KMS-11 (cell line): ENCODE measurements around the gene CTXN3.

Experiments used
- H2AFZ ChIP-seq: fragments of 200-600 bp; sonication (generic); 2 replicates; pipeline ENCODE4 v1.6.1; 2016; ENCODE audit warnings: antibody characterized with exemption, mixed run types, low read depth
- H3K27ac ChIP-seq: fragments of 200-600 bp; sonication (generic); 2 replicates; pipeline ENCODE4 v1.6.1; 2016; ENCODE audit warnings: mild to moderate bottlenecking, mixed run types
- H3K27me3 ChIP-seq: fragments of 200-600 bp; sonication (generic); 2 replicates; pipeline ENCODE4 v1.6.1; 2017; ENCODE audit warnings: mild to moderate bottlenecking, low read depth, mixed run types, moderate library complexity; ENCODE audit not compliant: insufficient read depth
- H3K36me3 ChIP-seq: fragments of 200-600 bp; sonication (generic); 2 replicates; pipeline ENCODE4 v1.6.1; 2017; ENCODE audit warnings: mild to moderate bottlenecking, mixed run types; ENCODE audit not compliant: insufficient read depth
- H3K4me1 ChIP-seq: fragments of 200-600 bp; sonication (generic); 2 replicates; pipeline ENCODE4 v1.6.1; 2016; ENCODE audit warnings: mild to moderate bottlenecking, low read depth, mixed run types; ENCODE audit not compliant: poor library complexity, severe bottlenecking
- H3K4me2 ChIP-seq: fragments of 200-600 bp; sonication (generic); 2 replicates; pipeline ENCODE4 v1.7.0; 2016; ENCODE audit warnings: mild to moderate bottlenecking, mixed run types
- H3K4me3 ChIP-seq: fragments of 200-600 bp; sonication (generic); IDR thresholded peaks from 2 replicates; pipeline ENCODE4 v1.6.1; 2017; ENCODE audit warnings: low read depth, low read length, mixed read lengths; ENCODE audit not compliant: insufficient read depth
- H3K79me2 ChIP-seq: fragments of 200-600 bp; sonication (generic); 2 replicates; pipeline ENCODE4 v1.6.1; 2016; ENCODE audit warnings: low read depth, mixed run types; ENCODE audit not compliant: insufficient read depth
- H3K9ac ChIP-seq: fragments of 200-600 bp; sonication (generic); 2 replicates; pipeline ENCODE4 v1.6.1; 2016; ENCODE audit warnings: mild to moderate bottlenecking, mixed run types
- H4K20me1 ChIP-seq: fragments of 200-600 bp; sonication (generic); 2 replicates; pipeline ENCODE4 v1.6.1; 2016; ENCODE audit warnings: mild to moderate bottlenecking, mixed run types; ENCODE audit not compliant: insufficient read depth
- CTCF ChIP-seq: fragments of 200-600 bp; sonication (generic); conservative IDR thresholded peaks from 2 replicates; pipeline ENCODE4 v1.6.1; 2017; ENCODE audit warnings: low read depth, mild to moderate bottlenecking, antibody characterized with exemption, low read length, moderate library complexity, mixed read lengths

CTXN3 gene

GRCh38 chr5:127686424-127686823 lies 37.5 kb downstream of the CTXN3 start:
- Histone ChIP-seq H4K20me1 (no peaks in the 10 kb centered on the region), H3K9ac (no peak overlapping the region), H3K27me3 (no peaks in the 10 kb centered on the region), H2AFZ (no peak overlapping the region), H3K4me2 (no peak overlapping the region), H3K79me2 (no peaks in the 10 kb centered on the region), H3K4me3 (no peak overlapping the region), H3K27ac (no peak overlapping the region), H3K36me3 (no peaks in the 10 kb centered on the region), H3K4me1 (no peaks in the 10 kb centered on the region)
- TF ChIP-seq CTCF, result no peak

GRCh38 chr5:127694518-127695171 lies 45.8 kb downstream of the CTXN3 start:
- Histone ChIP-seq H3K4me1 (peaks cover 17% of the 10 kb centered on the region), H4K20me1 (no peaks in the 10 kb centered on the region), H3K9ac (no peak overlapping the region), H3K27ac (no peak overlapping the region), H2AFZ (no peak overlapping the region), H3K36me3 (no peaks in the 10 kb centered on the region), H3K4me2 (peak overlapping the region; percentile 12), H3K79me2 (no peaks in the 10 kb centered on the region), H3K27me3 (no peaks in the 10 kb centered on the region), H3K4me3 (no peak overlapping the region)
- TF ChIP-seq CTCF, result no peak

GRCh38 chr5:127695346-127695745 lies 46.5 kb downstream of the CTXN3 start:
- no peak overlapping the region for H3K4me3 ChIP-seq
- H3K9ac ChIP-seq, result no peak overlapping the region
- H3K27ac ChIP-seq, result no peak overlapping the region
- no peaks in the 10 kb centered on the region for H3K27me3 ChIP-seq
- no peaks in the 10 kb centered on the region for H4K20me1 ChIP-seq
- H3K36me3 ChIP-seq, result no peaks in the 10 kb centered on the region
- H2AFZ ChIP-seq, result no peak overlapping the region
- H3K4me1 ChIP-seq, result peaks cover 17% of the 10 kb centered on the region
- peak overlapping the region; percentile 12; the same call in 1 of the 2 replicates for H3K4me2 ChIP-seq
- TF ChIP-seq CTCF, result no peak
- no peaks in the 10 kb centered on the region for H3K79me2 ChIP-seq

GRCh38 chr5:127696683-127697082 lies 47.8 kb downstream of the CTXN3 start:
- Histone ChIP-seq H3K27ac (no peak overlapping the region), H3K36me3 (no peaks in the 10 kb centered on the region), H3K27me3 (no peaks in the 10 kb centered on the region), H2AFZ (no peak overlapping the region), H4K20me1 (no peaks in the 10 kb centered on the region), H3K9ac (no peak overlapping the region), H3K4me3 (no peak overlapping the region), H3K79me2 (no peaks in the 10 kb centered on the region), H3K4me2 (no peak overlapping the region), H3K4me1 (peaks cover 17% of the 10 kb centered on the region)
- no peak for TF ChIP-seq CTCF
